8988T (cell line): ENCODE data around the gene CCR1.
"Not testable (repeated sequence)": the region's sequence is repeated elsewhere in the genome, so short reads cannot be mapped to it uniquely, and the experiment has no call there.

Experiments
- DNase-seq: peaks from one replicate; pipeline ENCODE4 v3.0.0; 2011

The CCR1 gene

GRCh38 chr3:46209746-46210470, 1.8 kb upstream of the CCR1 start:
- DNase-seq: no peak

- DNase-seq: no peak
These were observed 940 bp upstream of the CCR1 start for GRCh38 chr3:46209053-46209452.

GRCh38 chr3:46207514-46207913, 599 bp downstream of the CCR1 start:
- DNase-seq: not testable (repeated sequence)

- DNase-seq: no peak
These were observed 1.7 kb downstream of the CCR1 start for GRCh38 chr3:46206282-46207015.

GRCh38 chr3:46205286-46205960, 2.7 kb downstream of the CCR1 start:
- DNase-seq: no peak

GRCh38 chr3:46203681-46204080, 4.4 kb downstream of the CCR1 start:
- DNase-seq: no peak

GRCh38 chr3:46202535-46202934, 5.6 kb downstream of the CCR1 start:
- no peak for DNase-seq

- no peak for DNase-seq
These were observed 7.3 kb downstream of the CCR1 start for GRCh38 chr3:46200790-46201189.

- no peak for DNase-seq
These were observed 7.9 kb downstream of the CCR1 start for GRCh38 chr3:46200211-46200610.

- no peak for DNase-seq
These were observed 11.7 kb downstream of the CCR1 start for GRCh38 chr3:46196261-46196957.

- DNase-seq: no peak
These were observed 13.1 kb downstream of the CCR1 start for GRCh38 chr3:46194868-46195553.

- DNase-seq: no peak
These were observed 14.7 kb downstream of the CCR1 start for GRCh38 chr3:46193436-46193835.

GRCh38 chr3:46192939-46193338, 15.2 kb downstream of the CCR1 start:
- no peak for DNase-seq

- DNase-seq: no peak
These were observed 16.4 kb downstream of the CCR1 start for GRCh38 chr3:46191730-46192129.

GRCh38 chr3:46188708-46189107, 19.4 kb downstream of the CCR1 start:
- DNase-seq: no peak

- DNase-seq: no peak
These were observed 20.2 kb downstream of the CCR1 start for GRCh38 chr3:46187876-46188275.

GRCh38 chr3:46187341-46187700, 20.8 kb downstream of the CCR1 start:
- DNase-seq: no peak

GRCh38 chr3:46186471-46187340, 21.4 kb downstream of the CCR1 start:
- DNase-seq: no peak

GRCh38 chr3:46184469-46184868, 23.6 kb downstream of the CCR1 start:
- DNase-seq: no peak

- no peak for DNase-seq
These were observed 24.8 kb downstream of the CCR1 start for GRCh38 chr3:46183330-46183729.

GRCh38 chr3:46168583-46169345, 39.3 kb downstream of the CCR1 start:
- DNase-seq: no peak
